Adipocyte (in vitro differentiated cells): ENCODE measurements around the gene TRAPPC6A.
"Not testable (repeated sequence)": the region's sequence is repeated elsewhere in the genome, so short reads cannot be mapped to it uniquely, and the experiment has no call there.

Experiments used
- DNase-seq: peaks from one replicate; pipeline ENCODE4 v3.0.0-alpha.2; 2015; ENCODE audit warnings: low read depth
- H3K27me3 ChIP-seq: replicated peaks from 2 replicates; pipeline ENCODE4 v1.7.0; 2013; ENCODE audit warnings: mild to moderate bottlenecking, low read length, moderate library complexity; ENCODE audit not compliant: control insufficient read depth, insufficient read depth
- H3K36me3 ChIP-seq: 2 replicates; pipeline ENCODE4 v1.7.0; 2013; ENCODE audit warnings: low read length, mild to moderate bottlenecking, moderate library complexity; ENCODE audit not compliant: control insufficient read depth, insufficient read depth, severe bottlenecking
- H3K4me1 ChIP-seq: 2 replicates; pipeline ENCODE4 v1.7.0; 2013; ENCODE audit warnings: mild to moderate bottlenecking, low read length, moderate library complexity; ENCODE audit not compliant: control insufficient read depth, insufficient read depth
- H3K4me3 ChIP-seq: 2 replicates; pipeline ENCODE4 v1.7.0; 2013; ENCODE audit warnings: mild to moderate bottlenecking, low read length, moderate library complexity
- H3K9ac ChIP-seq: 2 replicates; pipeline ENCODE4 v1.7.0; 2013; ENCODE audit warnings: mild to moderate bottlenecking, low read length, moderate library complexity
- H3K9me3 ChIP-seq: 2 replicates; pipeline ENCODE4 v1.7.0; 2013; ENCODE audit warnings: mild to moderate bottlenecking, low read length, moderate library complexity; ENCODE audit not compliant: control insufficient read depth

TRAPPC6A gene

GRCh38 chr19:45121827-45122345 lies 56.2 kb downstream of the TRAPPC6A start:
- Histone ChIP-seq H3K9me3 (no peaks in the 10 kb centered on the region), H3K27me3 (no peaks in the 10 kb centered on the region), H3K9ac (no peak overlapping the region), H3K4me3 (no peak overlapping the region), H3K4me1 (peaks cover 10% of the 10 kb centered on the region), H3K36me3 (no peaks in the 10 kb centered on the region)
- no peak for DNase-seq

- Histone ChIP-seq H3K9ac (no peak overlapping the region), H3K9me3 (no peaks in the 10 kb centered on the region), H3K4me3 (no peak overlapping the region), H3K36me3 (no peaks in the 10 kb centered on the region), H3K27me3 (no peaks in the 10 kb centered on the region), H3K4me1 (peaks cover 10% of the 10 kb centered on the region)
- DNase-seq = no peak
Observed at GRCh38 chr19:45119582-45119981, 58.5 kb downstream of the TRAPPC6A start.

GRCh38 chr19:45118591-45119355 lies 59.3 kb downstream of the TRAPPC6A start:
- H3K27me3 ChIP-seq, H3K4me1 ChIP-seq, H3K9ac ChIP-seq, H3K9me3 ChIP-seq, H3K36me3 ChIP-seq, DNase-seq, H3K4me3 ChIP-seq: not testable (repeated sequence)

GRCh38 chr19:45118106-45118505 lies 59.9 kb downstream of the TRAPPC6A start:
- DNase-seq = no peak
- no peaks in the 10 kb centered on the region for H3K9me3 ChIP-seq
- H3K4me1 ChIP-seq = no peaks in the 10 kb centered on the region
- H3K4me3 ChIP-seq = no peak overlapping the region
- no peak overlapping the region for H3K9ac ChIP-seq
- no peaks in the 10 kb centered on the region for H3K27me3 ChIP-seq
- no peaks in the 10 kb centered on the region for H3K36me3 ChIP-seq

DNA sequence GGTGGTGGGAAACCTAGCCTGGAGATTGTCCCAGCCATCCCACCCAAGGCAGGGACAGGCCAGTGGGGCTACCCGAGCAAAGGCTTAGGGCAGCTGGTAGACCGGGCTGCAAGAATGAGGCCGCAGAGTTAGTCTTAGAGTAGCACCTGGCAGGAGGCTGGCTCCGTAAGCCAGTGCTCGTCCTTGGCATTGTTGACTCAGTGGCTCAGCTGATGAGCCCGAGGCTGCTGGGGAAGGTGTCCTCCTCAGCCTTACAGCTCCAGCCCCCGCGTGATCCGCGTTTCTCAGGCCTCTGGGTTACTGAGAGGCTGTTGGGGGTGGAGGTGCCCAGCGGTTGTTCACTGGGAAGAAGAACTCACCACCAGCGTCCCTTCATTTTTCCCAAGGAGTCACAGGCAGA lies 60.4 kb downstream of the TRAPPC6A start:
- no peaks in the 10 kb centered on the region for H3K4me1 ChIP-seq
- no peaks in the 10 kb centered on the region for H3K36me3 ChIP-seq
- H3K27me3 ChIP-seq = no peaks in the 10 kb centered on the region
- H3K4me3 ChIP-seq = no peak overlapping the region
- H3K9ac ChIP-seq = no peak overlapping the region
- no peak for DNase-seq
- no peaks in the 10 kb centered on the region for H3K9me3 ChIP-seq

- Histone ChIP-seq H3K27me3 (no peaks in the 10 kb centered on the region), H3K4me3 (no peak overlapping the region), H3K9ac (no peak overlapping the region), H3K4me1 (no peaks in the 10 kb centered on the region), H3K36me3 (no peaks in the 10 kb centered on the region), H3K9me3 (no peaks in the 10 kb centered on the region)
- no peak for DNase-seq
Observed at GRCh38 chr19:45117167-45117594, 60.9 kb downstream of the TRAPPC6A start.

DNA sequence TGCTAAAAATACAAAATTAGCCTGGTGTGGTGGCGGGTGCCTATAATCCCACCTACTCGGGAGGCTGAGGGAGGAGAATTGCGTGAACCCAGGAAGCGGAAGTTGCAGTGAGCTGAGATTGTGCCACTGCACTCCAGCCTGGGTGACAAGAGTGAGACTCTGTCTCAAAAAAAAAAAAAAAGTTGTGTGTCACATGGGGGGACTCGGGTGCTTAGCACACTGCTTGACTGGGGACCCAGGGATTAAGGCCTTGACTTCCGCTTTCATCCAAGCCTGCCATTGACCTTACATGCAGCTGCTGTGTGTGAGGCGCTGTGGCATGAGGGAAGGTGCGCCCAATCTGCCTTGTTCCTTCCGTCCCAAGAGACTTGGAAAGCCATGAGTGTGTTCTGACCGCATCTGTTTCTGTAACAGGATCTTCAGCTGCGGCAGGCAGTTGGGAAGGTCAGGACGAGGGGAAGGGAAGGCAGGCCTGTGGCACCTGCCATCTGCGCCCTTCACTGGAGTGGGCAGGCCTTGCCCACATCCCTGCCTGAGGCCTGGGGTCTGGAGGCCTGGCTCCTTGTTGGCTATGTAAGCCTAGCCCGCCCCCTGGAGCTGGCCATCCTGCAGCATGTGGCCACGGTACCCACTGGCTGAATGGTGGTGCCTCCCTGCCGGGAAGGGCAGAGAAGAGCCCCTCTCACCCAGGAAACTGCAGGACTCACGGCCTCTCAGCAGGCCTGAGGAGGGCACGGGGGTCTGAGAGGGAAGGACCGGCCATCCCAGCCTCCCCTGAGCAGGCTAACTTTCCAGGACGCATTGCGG lies 62.0 kb downstream of the TRAPPC6A start:
- no peak for DNase-seq
- no peaks in the 10 kb centered on the region for H3K4me1 ChIP-seq
- H3K27me3 ChIP-seq = no peaks in the 10 kb centered on the region
- H3K9ac ChIP-seq = no peak overlapping the region
- no peak overlapping the region for H3K4me3 ChIP-seq
- H3K36me3 ChIP-seq = no peaks in the 10 kb centered on the region
- H3K9me3 ChIP-seq = no peaks in the 10 kb centered on the region

- H3K27me3 ChIP-seq = no peaks in the 10 kb centered on the region
- no peak overlapping the region for H3K9ac ChIP-seq
- H3K4me3 ChIP-seq = no peak overlapping the region
- H3K4me1 ChIP-seq = no peaks in the 10 kb centered on the region
- DNase-seq = no peak
- no peaks in the 10 kb centered on the region for H3K9me3 ChIP-seq
- H3K36me3 ChIP-seq = no peaks in the 10 kb centered on the region
Observed at GRCh38 chr19:45114116-45114515, 63.9 kb downstream of the TRAPPC6A start.

GRCh38 chr19:45113628-45114027 lies 64.4 kb downstream of the TRAPPC6A start:
- Histone ChIP-seq H3K4me1 (no peaks in the 10 kb centered on the region), H3K36me3 (no peaks in the 10 kb centered on the region), H3K9me3 (no peaks in the 10 kb centered on the region), H3K9ac (no peak overlapping the region), H3K4me3 (no peak overlapping the region), H3K27me3 (no peaks in the 10 kb centered on the region)
- DNase-seq = no peak
